K562 (cell line): Measurements from ENCODE around the gene FGGY. TPM values are rescaled to one million over a fixed set of nuclear protein-coding genes. Genes with fewer than 3 reads are reported as not detected.

Experiments
- ATAC-seq: fragments of 200-7000 bp; cut with Tn5 transposase; 3 replicates; pipeline ENCODE4 v1.9.1; 2020; ENCODE audit warnings: moderate library complexity
- BruUV-seq: library from RNA; stranded (reverse); fragments of 400-500 nt; replicated peaks from 2 replicates; lab custom pipeline; 2021; lab: Mats Ljungman, UMichigan
- CTCF ChIA-PET: fragments of 300-600 bp; formaldehyde crosslinking; extraction: SDS; loops from one replicate; lab custom pipeline; 2021; ENCODE audit warnings: low intra/inter-chr PET ratio; lab: Yijun Ruan, JAX
- POLR2A ChIA-PET: fragments of 300-600, 350-650 bp; sonication (Branson Sonifier 250); formaldehyde crosslinking; extraction: SDS; loops from one replicate; lab custom pipeline; 2021; ENCODE audit warnings: antibody characterized with exemption, inconsistent platforms; lab: Yijun Ruan, JAX
- DNase-seq, 4 experiments: peaks; one replicate each; pipeline versions ENCODE4 v3.0.0 to v3.0.0-alpha.2; 2011 to 2018; ENCODE audit warnings: low spot score in 3 of 4, mixed read lengths in 3 of 4; ENCODE audit errors: extremely low read depth in 1 of 4
- FAIRE-seq: peaks from 2 replicates; lab custom pipeline; 2011; peaks lifted over from hg19 to GRCh38; lab: Jason Lieb, UNC
- H2AFZ ChIP-seq: 2 replicates; pipeline ENCODE4 v1.6.0; 2011; ENCODE audit warnings: low read depth, low read length, control low read depth, inconsistent platforms
- H3K27ac ChIP-seq: fragments of 200-600 bp; 3 replicates; pipeline ENCODE4 v1.8.0; 2011; ENCODE audit warnings: low read depth, mild to moderate bottlenecking, control low read depth, inconsistent platforms, low read length, moderate library complexity, mixed read lengths; ENCODE audit errors: extremely low read depth
- H3K27me3 ChIP-seq, 2 experiments: fragments of 300-600 bp in 1 of 2; 2 replicates in 1 of 2; 3 replicates in 1 of 2; pipeline versions ENCODE4 v1.6.0 to v1.8.0; 2011; ENCODE audit warnings: inconsistent platforms in 2 of 2, low read length in 2 of 2, mild to moderate bottlenecking in 1 of 2, mixed read lengths in 1 of 2, moderate library complexity in 1 of 2; ENCODE audit not compliant: control insufficient read depth in 2 of 2, insufficient read depth in 2 of 2
- H3K36me3 ChIP-seq: fragments of 300-600 bp; 3 replicates; pipeline ENCODE4 v1.8.0; 2011; ENCODE audit warnings: mild to moderate bottlenecking, low read length, inconsistent platforms; ENCODE audit not compliant: control insufficient read depth, insufficient read depth
- H3K4me1 ChIP-seq, 2 experiments: fragments of 200-600 bp in 1 of 2; replicated peaks in 1 of 2; 2 replicates in 1 of 2; 3 replicates in 1 of 2; pipeline versions ENCODE4 v1.5.1 to v1.8.0; 2011; ENCODE audit warnings: inconsistent platforms in 2 of 2, low read length in 2 of 2, mild to moderate bottlenecking in 1 of 2, mixed read lengths in 1 of 2, moderate library complexity in 1 of 2; ENCODE audit not compliant: control insufficient read depth in 2 of 2, insufficient read depth in 2 of 2
- H3K4me2 ChIP-seq: 2 replicates; pipeline ENCODE4 v1.6.1; 2011; ENCODE audit warnings: low read length, control low read depth, inconsistent platforms, mixed read lengths; ENCODE audit not compliant: insufficient read depth
- H3K4me3 ChIP-seq: fragments of 200-600 bp; sonication (generic), shearing (Covaris generic); 2 replicates; pipeline ENCODE4 v1.5.1; 2016; ENCODE audit warnings: control low read depth, inconsistent platforms
- H3K79me2 ChIP-seq: fragments of 200-600 bp; 3 replicates; pipeline ENCODE4 v1.8.0; 2011; ENCODE audit warnings: low read length, inconsistent platforms; ENCODE audit not compliant: control insufficient read depth, insufficient read depth
- H3K9ac ChIP-seq, 2 experiments: 2 replicates each; pipeline versions ENCODE4 v1.6.0 to v1.6.1; 2011; ENCODE audit warnings: low read depth in 2 of 2, low read length in 2 of 2, control low read depth in 1 of 2, inconsistent platforms in 1 of 2, mild to moderate bottlenecking in 1 of 2, mixed read lengths in 1 of 2; ENCODE audit not compliant: insufficient read depth in 1 of 2
- H3K9me1 ChIP-seq: one replicate; pipeline ENCODE4 v1.6.0; 2011; ENCODE audit warnings: inconsistent platforms, mild to moderate bottlenecking, low read length, moderate library complexity; ENCODE audit not compliant: control insufficient read depth, insufficient read depth
- H3K9me3 ChIP-seq: replicated peaks from 2 replicates; pipeline ENCODE4 v1.5.1; 2011; ENCODE audit warnings: low read depth, low read length, inconsistent platforms; ENCODE audit not compliant: control insufficient read depth, insufficient read depth
- H4K20me1 ChIP-seq: replicated peaks from 2 replicates; pipeline ENCODE4 v1.6.1; 2011; ENCODE audit warnings: low read length, inconsistent platforms, mixed read lengths; ENCODE audit not compliant: control insufficient read depth, insufficient read depth
- BCOR ChIP-seq: fragments of 450-650 bp; IDR thresholded peaks from 2 replicates; pipeline ENCODE4 v1.6.1; 2016
- CREB1 ChIP-seq, 2 experiments: sonication (generic) in 1 of 2; formaldehyde crosslinking in 1 of 2; IDR thresholded peaks; 2 replicates each; pipeline versions ENCODE4 v1.6.1 to v1.8.0; 2012 to 2022; ENCODE audit warnings: inconsistent platforms in 1 of 2, mild to moderate bottlenecking in 1 of 2, missing genetic modification reagents in 1 of 2, moderate library complexity in 1 of 2
- FOXK1 ChIP-seq: sonication (generic); formaldehyde crosslinking; IDR thresholded peaks from 2 replicates; pipeline ENCODE4 v1.8.0; 2022; ENCODE audit warnings: missing genetic modification reagents, mild to moderate bottlenecking, borderline replicate concordance
- KAT7 ChIP-seq: sonication (generic); formaldehyde crosslinking; IDR thresholded peaks from 2 replicates; pipeline ENCODE4 v1.8.0; 2022; ENCODE audit warnings: missing genetic modification reagents, mild to moderate bottlenecking, borderline replicate concordance
- MTA1 ChIP-seq: fragments of 450-650 bp; IDR thresholded peaks from 2 replicates; pipeline ENCODE4 v1.6.1; 2017; ENCODE audit warnings: borderline replicate concordance
- MYBL2 ChIP-seq, 2 experiments: fragments of 450-650 bp in 1 of 2; sonication (generic) in 1 of 2; formaldehyde crosslinking in 1 of 2; IDR thresholded peaks; 2 replicates each; pipeline versions ENCODE4 v1.6.1 to v1.8.1; 2017 to 2022; ENCODE audit warnings: borderline replicate concordance in 1 of 2, inconsistent platforms in 1 of 2, low read depth in 1 of 2, mild to moderate bottlenecking in 1 of 2, missing genetic modification reagents in 1 of 2, moderate library complexity in 1 of 2
- SMARCC2 ChIP-seq: fragments of 450-650 bp; IDR thresholded peaks from 2 replicates; pipeline ENCODE4 v1.6.1; 2017; ENCODE audit warnings: antibody characterized with exemption, moderate library complexity, mild to moderate bottlenecking, low read depth
- ZNF146 ChIP-seq: IDR thresholded peaks from one replicate; pipeline ENCODE4 v1.6.1; 2018; ENCODE audit warnings: missing compliant biosample characterization; ENCODE audit not compliant: unreplicated experiment
- ZNF586 ChIP-seq: fragments of 450-650 bp; formaldehyde crosslinking; conservative IDR thresholded peaks from 2 replicates; pipeline ENCODE4 v1.4.0; 2020; ENCODE audit warnings: mild to moderate bottlenecking, moderate library complexity
- whole genome bisulfite sequencing: fragments of 100-300 bp; shearing (Covaris generic); methylation state at CpG from one replicate; pipeline ENCODE4 v1.1.6; 2016; ENCODE audit warnings: low coverage, mixed read lengths; ENCODE audit not compliant: insufficient coverage; ENCODE audit errors: missing lambda C conversion rate; 5-methylcytosine and 5-hydroxymethylcytosine counted together
- in situ Hi-C: fragments of 300-500 bp; cut with MboI; formaldehyde crosslinking; loops from 4 replicates; pipeline ENCODE4 v1.15.0; 2018; ENCODE audit warnings: inconsistent platforms, mixed read lengths
- intact Hi-C: fragments of 100-400 bp; cut with micrococcal nuclease; formaldehyde crosslinking; loops from 2 replicates; pipeline ENCODE4 v1.14.2; 2022
- polyA plus RNA-seq, 8 experiments: library from polyadenylated mRNA; depleted of rRNA in 4 of 8; stranded (reverse) in 5 of 8; unstranded in 3 of 8; fragments of >200 nt; fragmentation: Nextera tagmentation in 2 of 8; fragmentation: Illumina TruSeq in 1 of 8; extraction: Ambion mirVana in 2 of 8; extraction: Trizol in 1 of 8; gene quantifications; 2 replicates each; pipeline versions ENCODE4 v1.2.1 to v1.2.3, GENCODE V29; 2011 to 2014; ENCODE audit warnings: inconsistent platforms in 1 of 8, missing spikeins in 1 of 8
- total RNA-seq, 7 experiments: library from RNA; depleted of rRNA in 6 of 7; stranded (reverse); fragments of >200 nt in 6 of 7; fragmentation: Illumina TruSeq in 2 of 7; extraction: Trizol in 2 of 7; gene quantifications; 2 replicates each; pipeline versions ENCODE4 v1.2.1 to v1.2.3, GENCODE V29; 2011 to 2021; ENCODE audit warnings: low replicate concordance in 1 of 7
- TF ChIP-seq, protein P1 (sequence below): sonication (generic); formaldehyde crosslinking; IDR thresholded peaks from 2 replicates; pipeline ENCODE4 v1.8.1; 2023; ENCODE audit warnings: mild to moderate bottlenecking, missing genetic modification reagents, moderate library complexity
- TF ChIP-seq, protein P2 (sequence below): fragments of 450-650 bp; formaldehyde crosslinking; IDR thresholded peaks from 2 replicates; pipeline ENCODE4 v1.4.0; 2022; ENCODE audit warnings: missing genetic modification characterization

FGGY gene
- total and polyA plus RNA-seq, 9 of the 15 experiments (the other 6 are each of a cell fraction or from before 2014, with no cell fraction given): 9.7 to 19.2 (median 12.6) TPM

DNA sequence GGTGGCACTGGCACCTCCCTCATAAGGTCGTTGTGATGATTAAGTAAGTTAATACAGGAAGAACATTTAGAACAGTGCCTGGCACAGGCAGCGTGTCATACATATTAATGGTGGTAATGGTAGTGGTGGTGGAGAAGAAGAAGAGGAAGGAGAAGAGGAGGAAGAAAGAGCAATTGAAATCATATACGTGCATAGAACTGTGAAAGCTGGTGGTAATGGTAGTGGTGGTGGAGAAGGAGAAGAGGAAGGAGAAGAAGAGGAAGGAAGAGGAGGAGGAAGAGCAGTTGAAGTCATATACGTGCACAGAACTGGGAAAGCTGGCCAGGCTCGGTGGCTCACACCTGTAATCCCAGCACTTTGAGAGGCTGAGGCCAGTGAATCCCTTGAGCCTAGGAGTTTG lies 396.5 kb downstream of the FGGY start:
- Histone ChIP-seq H3K9me3 (no peaks in the 10 kb centered on the region), H3K27me3 (no peaks in the 10 kb centered on the region), H3K4me2 (no peak overlapping the region), H3K9me1 (no peaks in the 10 kb centered on the region), H3K27ac (no peak overlapping the region), H3K79me2 (no peaks in the 10 kb centered on the region), H3K4me3 (no peak overlapping the region), H2AFZ (no peak overlapping the region), H3K36me3 (no peaks in the 10 kb centered on the region), H4K20me1 (no peaks in the 10 kb centered on the region), H3K9ac (no peak overlapping the region), H3K4me1 (no peaks in the 10 kb centered on the region)
- CTCF ChIA-PET: no interaction called here
- WGBS: 4% methylated on average over 5 of the region's 5 CpGs
- ATAC-seq: no peak
- intact Hi-C loops: loop anchor here (10.0 kb wide), 2 partner anchors 399 to 509 kb away; partner anchors contain the start of gene FGGY
- in situ Hi-C loops: no loop called here
- BruUV-seq: no TSS peak
- DNase-seq: no peak
- POLR2A ChIA-PET: no interaction called here
- TF ChIP-seq KAT7 (no peak), FOXK1 (no peak), SMARCC2 (no peak), CREB1 (IDR thresholded peaks at IDR 0.05) (no peak), CREB1 (CRISPR knock-in tag; IDR thresholded peaks at IDR 0.05) (no peak), MTA1 (no peak), ZNF146 (CRISPR knock-in tag) (no peak), BCOR (no peak), ZNF586 (CRISPR knock-in tag) (no peak), MYBL2 (IDR thresholded peaks at IDR 0.05; ENCODE audit: low read depth) (no peak), MYBL2 (CRISPR knock-in tag; IDR thresholded peaks at IDR 0.05; ENCODE audit: borderline replicate concordance) (no peak)
- TF ChIP-seq, protein P1, sequence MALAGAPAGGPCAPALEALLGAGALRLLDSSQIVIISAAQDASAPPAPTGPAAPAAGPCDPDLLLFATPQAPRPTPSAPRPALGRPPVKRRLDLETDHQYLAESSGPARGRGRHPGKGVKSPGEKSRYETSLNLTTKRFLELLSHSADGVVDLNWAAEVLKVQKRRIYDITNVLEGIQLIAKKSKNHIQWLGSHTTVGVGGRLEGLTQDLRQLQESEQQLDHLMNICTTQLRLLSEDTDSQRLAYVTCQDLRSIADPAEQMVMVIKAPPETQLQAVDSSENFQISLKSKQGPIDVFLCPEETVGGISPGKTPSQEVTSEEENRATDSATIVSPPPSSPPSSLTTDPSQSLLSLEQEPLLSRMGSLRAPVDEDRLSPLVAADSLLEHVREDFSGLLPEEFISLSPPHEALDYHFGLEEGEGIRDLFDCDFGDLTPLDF (CRISPR knock-in tag): no peak
- TF ChIP-seq, protein P2, sequence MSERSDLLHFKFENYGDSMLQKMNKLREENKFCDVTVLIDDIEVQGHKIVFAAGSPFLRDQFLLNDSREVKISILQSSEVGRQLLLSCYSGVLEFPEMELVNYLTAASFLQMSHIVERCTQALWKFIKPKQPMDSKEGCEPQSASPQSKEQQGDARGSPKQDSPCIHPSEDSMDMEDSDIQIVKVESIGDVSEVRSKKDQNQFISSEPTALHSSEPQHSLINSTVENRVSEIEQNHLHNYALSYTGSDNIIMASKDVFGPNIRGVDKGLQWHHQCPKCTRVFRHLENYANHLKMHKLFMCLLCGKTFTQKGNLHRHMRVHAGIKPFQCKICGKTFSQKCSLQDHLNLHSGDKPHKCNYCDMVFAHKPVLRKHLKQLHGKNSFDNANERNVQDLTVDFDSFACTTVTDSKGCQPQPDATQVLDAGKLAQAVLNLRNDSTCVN (CRISPR knock-in tag): no peak
- no peak for FAIRE-seq
